ENCODE results near the gene FHAD1.

FHAD1 gene

GRCh38 chr1:15282038-15282437 is 35.0 kb downstream of the FHAD1 start:
- Histone ChIP-seq H3K27ac (ENCODE audit: low read length) (no peak overlapping the region), H3K4me3 (ENCODE audit: low read length) (no peak overlapping the region), H3K4me2 (ENCODE audit: low read length) (no peak overlapping the region), H4K20me1 (ENCODE audit: insufficient read depth, low read length) (no peaks in the 10 kb centered on the region), H2AFZ (ENCODE audit: low read depth, low read length) (no peak overlapping the region), H3K79me2 (ENCODE audit: low read length) (no peaks in the 10 kb centered on the region), H3K9ac (ENCODE audit: low read length) (no peak overlapping the region), H3K4me1 (ENCODE audit: low read length) (peaks cover 3% of the 10 kb centered on the region; the same call in 1 of the 2 replicates), H3K36me3 (replicated peaks; ENCODE audit: low read depth, low read length) (no peaks in the 10 kb centered on the region), H3K9me3 (ENCODE audit: insufficient read depth, low read length) (no peaks in the 10 kb centered on the region), H3K27me3 (ENCODE audit: low read depth, low read length) (peaks cover 29% of the 10 kb centered on the region)
- TF ChIP-seq, protein P1, sequence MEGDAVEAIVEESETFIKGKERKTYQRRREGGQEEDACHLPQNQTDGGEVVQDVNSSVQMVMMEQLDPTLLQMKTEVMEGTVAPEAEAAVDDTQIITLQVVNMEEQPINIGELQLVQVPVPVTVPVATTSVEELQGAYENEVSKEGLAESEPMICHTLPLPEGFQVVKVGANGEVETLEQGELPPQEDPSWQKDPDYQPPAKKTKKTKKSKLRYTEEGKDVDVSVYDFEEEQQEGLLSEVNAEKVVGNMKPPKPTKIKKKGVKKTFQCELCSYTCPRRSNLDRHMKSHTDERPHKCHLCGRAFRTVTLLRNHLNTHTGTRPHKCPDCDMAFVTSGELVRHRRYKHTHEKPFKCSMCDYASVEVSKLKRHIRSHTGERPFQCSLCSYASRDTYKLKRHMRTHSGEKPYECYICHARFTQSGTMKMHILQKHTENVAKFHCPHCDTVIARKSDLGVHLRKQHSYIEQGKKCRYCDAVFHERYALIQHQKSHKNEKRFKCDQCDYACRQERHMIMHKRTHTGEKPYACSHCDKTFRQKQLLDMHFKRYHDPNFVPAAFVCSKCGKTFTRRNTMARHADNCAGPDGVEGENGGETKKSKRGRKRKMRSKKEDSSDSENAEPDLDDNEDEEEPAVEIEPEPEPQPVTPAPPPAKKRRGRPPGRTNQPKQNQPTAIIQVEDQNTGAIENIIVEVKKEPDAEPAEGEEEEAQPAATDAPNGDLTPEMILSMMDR (IDR thresholded peaks at IDR 0.05; ENCODE audit: low read depth, low read length), result no peak
- TF ChIP-seq EZH2phosphoT487 (IDR thresholded peaks at IDR 0.05; ENCODE audit: low read depth), result no peak

DNA sequence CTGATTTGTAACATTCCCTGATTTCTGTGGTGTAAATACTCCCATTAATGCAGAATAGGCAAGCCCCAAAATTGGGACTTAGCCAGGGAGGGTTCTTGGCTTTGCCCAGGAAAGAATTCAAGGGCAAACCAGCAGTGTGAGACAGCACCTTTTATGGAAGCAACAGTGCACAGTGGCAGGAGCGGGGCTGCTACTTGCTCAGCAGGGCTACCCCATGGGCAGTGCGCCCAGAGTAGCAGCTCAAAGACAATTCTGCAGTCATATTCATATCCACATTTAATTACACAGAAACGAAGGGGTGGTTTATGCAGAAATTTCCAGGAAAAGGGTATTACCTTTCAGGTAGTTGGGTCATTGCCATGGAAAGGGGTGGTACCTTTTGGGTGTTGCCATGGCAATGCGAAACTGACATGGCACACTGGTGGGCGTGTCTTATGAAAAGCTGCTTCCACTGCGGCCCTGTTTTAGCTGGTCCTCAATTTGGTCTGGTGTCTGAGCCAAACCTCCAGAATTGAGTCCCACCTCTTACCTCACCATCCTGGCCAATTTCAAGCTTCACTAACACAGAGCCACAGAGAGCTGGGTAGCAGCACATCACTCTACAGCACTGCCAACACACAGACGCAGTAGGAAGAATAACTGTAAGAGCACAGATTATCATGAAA is 35.9 kb downstream of the FHAD1 start:
- Histone ChIP-seq H3K27me3 (ENCODE audit: low read depth, low read length) (peaks cover 21% of the 10 kb centered on the region), H2AFZ (ENCODE audit: low read depth, low read length) (no peak overlapping the region), H4K20me1 (ENCODE audit: insufficient read depth, low read length) (no peaks in the 10 kb centered on the region), H3K4me1 (ENCODE audit: low read length) (peaks cover 3% of the 10 kb centered on the region; the same call in 1 of the 2 replicates), H3K4me3 (ENCODE audit: low read length) (no peak overlapping the region), H3K9ac (ENCODE audit: low read length) (no peak overlapping the region), H3K79me2 (ENCODE audit: low read length) (no peaks in the 10 kb centered on the region), H3K27ac (ENCODE audit: low read length) (no peak overlapping the region), H3K36me3 (replicated peaks; ENCODE audit: low read depth, low read length) (no peaks in the 10 kb centered on the region), H3K4me2 (ENCODE audit: low read length) (no peak overlapping the region), H3K9me3 (ENCODE audit: insufficient read depth, low read length) (no peaks in the 10 kb centered on the region)
- TF ChIP-seq EZH2phosphoT487 (IDR thresholded peaks at IDR 0.05; ENCODE audit: low read depth), result no peak
- TF ChIP-seq, protein P1 (IDR thresholded peaks at IDR 0.05; ENCODE audit: low read depth, low read length), result no peak

GRCh38 chr1:15283526-15283925 is 36.5 kb downstream of the FHAD1 start:
- no peaks in the 10 kb centered on the region for H4K20me1 ChIP-seq (ENCODE audit: insufficient read depth, low read length)
- H3K36me3 ChIP-seq (replicated peaks; ENCODE audit: low read depth, low read length), result no peaks in the 10 kb centered on the region
- no peaks in the 10 kb centered on the region for H3K79me2 ChIP-seq (ENCODE audit: low read length)
- no peak overlapping the region for H3K4me3 ChIP-seq (ENCODE audit: low read length)
- TF ChIP-seq, protein P1 (IDR thresholded peaks at IDR 0.05; ENCODE audit: low read depth, low read length), result no peak
- no peak for TF ChIP-seq EZH2phosphoT487 (IDR thresholded peaks at IDR 0.05; ENCODE audit: low read depth)
- H3K9me3 ChIP-seq (ENCODE audit: insufficient read depth, low read length), result no peaks in the 10 kb centered on the region
- H3K9ac ChIP-seq (ENCODE audit: low read length), result no peak overlapping the region
- H3K27ac ChIP-seq (ENCODE audit: low read length), result no peak overlapping the region
- H2AFZ ChIP-seq (ENCODE audit: low read depth, low read length), result no peak overlapping the region
- peaks cover 3% of the 10 kb centered on the region; the same call in 1 of the 2 replicates for H3K4me1 ChIP-seq (ENCODE audit: low read length)
- peaks cover 19% of the 10 kb centered on the region for H3K27me3 ChIP-seq (ENCODE audit: low read depth, low read length)
- no peak overlapping the region for H3K4me2 ChIP-seq (ENCODE audit: low read length)

DNA sequence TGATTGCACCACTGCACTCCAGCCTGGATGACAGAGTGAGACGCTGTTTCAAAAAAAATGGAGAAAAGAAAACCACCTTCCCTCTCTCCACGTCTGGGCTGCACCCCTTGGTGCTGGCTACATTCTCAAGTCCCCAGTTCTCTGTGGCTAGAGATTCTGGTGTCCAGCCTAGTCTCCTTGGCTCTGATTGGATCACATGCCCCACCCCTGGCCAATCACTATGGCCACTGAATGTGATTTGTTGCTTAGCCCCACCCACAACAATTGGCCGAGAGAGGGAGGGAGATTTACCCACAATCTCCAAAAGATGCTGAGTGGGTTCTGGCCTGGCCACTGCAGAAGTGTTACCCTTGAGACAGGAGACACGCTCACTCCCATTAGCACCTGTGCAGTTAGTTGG is 39.4 kb downstream of the FHAD1 start:
- H4K20me1 ChIP-seq (ENCODE audit: insufficient read depth, low read length), result no peaks in the 10 kb centered on the region
- H3K27ac ChIP-seq (ENCODE audit: low read length), result no peak overlapping the region
- H3K79me2 ChIP-seq (ENCODE audit: low read length), result no peaks in the 10 kb centered on the region
- 0 out of 2 replicates have a peak, but pooled peaks cover 4% of the 10 kb centered on the region for H3K27me3 ChIP-seq (ENCODE audit: low read depth, low read length)
- no peaks in the 10 kb centered on the region for H3K36me3 ChIP-seq (replicated peaks; ENCODE audit: low read depth, low read length)
- no peak overlapping the region for H2AFZ ChIP-seq (ENCODE audit: low read depth, low read length)
- H3K9me3 ChIP-seq (ENCODE audit: insufficient read depth, low read length), result no peaks in the 10 kb centered on the region
- no peak overlapping the region for H3K4me2 ChIP-seq (ENCODE audit: low read length)
- no peaks in the 10 kb centered on the region for H3K4me1 ChIP-seq (ENCODE audit: low read length)
- TF ChIP-seq, protein P1 (IDR thresholded peaks at IDR 0.05; ENCODE audit: low read depth, low read length), result no peak
- no peak for TF ChIP-seq EZH2phosphoT487 (IDR thresholded peaks at IDR 0.05; ENCODE audit: low read depth)
- H3K4me3 ChIP-seq (ENCODE audit: low read length), result no peak overlapping the region
- no peak overlapping the region for H3K9ac ChIP-seq (ENCODE audit: low read length)
